HG02759 (cell line): ENCODE measurements around the gene DCDC2C.
"Not testable (repeated sequence)": the region's sequence is repeated elsewhere in the genome, so short reads cannot be mapped to it uniquely, and the experiment has no call there.

Experiments used
- ATAC-seq: cut with Tn5 transposase; IDR thresholded peaks from one replicate; pipeline ENCODE4 v1.9.1; 2021; ENCODE audit warnings: mild to moderate bottlenecking, moderate library complexity; ENCODE audit not compliant: unreplicated experiment

DCDC2C gene

DNA sequence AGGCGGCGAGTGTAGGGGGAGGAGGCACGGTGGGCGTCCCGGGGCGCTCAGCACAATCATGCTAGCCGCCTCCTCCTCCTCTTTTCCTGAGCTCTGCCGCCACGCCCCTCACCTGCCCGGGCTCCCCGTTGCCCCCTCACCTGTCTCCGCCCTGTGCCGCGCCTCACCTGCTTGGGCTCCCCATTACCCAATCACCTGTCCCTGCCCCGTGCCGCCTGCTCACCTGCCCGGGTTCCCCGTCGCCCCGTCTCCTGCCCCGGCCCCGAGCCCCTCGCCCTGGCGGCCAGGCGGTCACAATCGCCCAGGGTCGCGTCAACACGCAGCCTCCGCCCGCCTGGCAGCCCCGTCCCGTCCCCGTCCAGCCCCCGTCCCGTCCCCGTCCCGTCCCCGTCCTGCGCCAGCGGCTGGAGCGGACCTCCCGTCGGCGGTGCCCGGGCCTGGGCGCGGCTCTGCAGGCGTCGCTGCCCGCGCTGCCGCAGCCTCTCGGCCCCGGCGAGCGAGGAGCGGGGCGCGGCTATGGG is at the start of gene DCDC2C:
DCDC2C (plus strand) TSS at position 340 of the 521 bp plus-strand sequence; CDS start at position 517, 177 bp downstream.
- ATAC-seq, result no peak

- no peak for ATAC-seq
These were observed 49.4 kb upstream of the DCDC2C start for GRCh38 chr2:3654011-3654410.

- no peak for ATAC-seq
These were observed 48.7 kb upstream of the DCDC2C start for GRCh38 chr2:3654531-3655225.

GRCh38 chr2:3655871-3656761 is 47.3 kb upstream of the DCDC2C start:
- no peak for ATAC-seq

GRCh38 chr2:3656762-3657721 is 46.3 kb upstream of the DCDC2C start:
- ATAC-seq, result no peak

GRCh38 chr2:3657881-3658280 is 45.5 kb upstream of the DCDC2C start, which contains the start of gene ALLC:
Gene ALLC, plus strand, starts transcription at chr2:3658200. Its CDS starts 12,958 bp downstream, at chr2:3671158.
- no peak for ATAC-seq

DNA sequence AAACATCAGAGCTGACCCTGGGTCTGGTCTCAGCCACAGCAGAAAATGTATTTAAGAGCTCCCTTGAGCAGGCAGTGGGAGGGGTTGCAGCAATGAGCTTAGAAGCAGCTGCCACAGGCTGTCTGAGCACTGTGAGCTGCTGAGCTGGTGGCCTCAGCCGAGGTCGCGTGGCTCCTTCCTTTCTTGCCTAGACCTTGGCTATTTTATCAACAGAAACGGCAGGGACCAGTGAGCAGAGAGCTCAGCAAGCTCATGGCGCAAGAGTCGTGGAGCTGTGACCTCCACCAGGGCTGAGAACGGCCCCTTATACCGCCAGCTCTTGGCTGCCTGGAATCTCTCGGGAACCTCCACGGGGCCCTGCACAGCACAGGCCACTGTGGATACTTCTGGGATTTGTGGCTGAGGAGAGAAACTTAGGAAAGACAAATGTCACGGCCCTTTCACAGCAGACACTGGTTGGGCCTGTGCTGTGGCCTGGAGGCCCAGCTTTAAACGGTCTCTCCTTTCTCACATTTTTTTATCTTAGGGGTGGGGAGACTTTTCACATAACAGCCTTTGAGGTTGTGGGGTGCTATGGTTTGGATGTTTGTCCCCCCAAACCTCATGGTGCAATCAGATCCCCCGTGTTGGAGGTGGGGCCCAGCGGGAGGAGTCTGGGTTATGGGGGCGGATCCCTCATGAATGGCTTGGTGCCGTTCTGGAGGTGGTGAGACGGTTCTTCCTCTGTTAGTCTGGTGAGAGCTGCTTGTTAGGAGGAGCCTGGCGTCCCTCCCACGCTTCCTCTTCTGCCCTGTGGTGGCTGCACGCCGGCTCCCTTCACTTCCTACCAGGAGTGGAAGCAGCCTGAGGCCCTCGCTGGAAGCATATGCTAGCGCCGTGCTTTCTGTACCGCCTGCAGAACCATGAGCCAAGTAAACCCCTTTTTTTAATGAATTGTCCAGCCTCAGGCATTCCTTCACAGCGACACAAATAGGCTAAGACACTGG is 43.6 kb upstream of the DCDC2C start:
- ATAC-seq, result no peak

DNA sequence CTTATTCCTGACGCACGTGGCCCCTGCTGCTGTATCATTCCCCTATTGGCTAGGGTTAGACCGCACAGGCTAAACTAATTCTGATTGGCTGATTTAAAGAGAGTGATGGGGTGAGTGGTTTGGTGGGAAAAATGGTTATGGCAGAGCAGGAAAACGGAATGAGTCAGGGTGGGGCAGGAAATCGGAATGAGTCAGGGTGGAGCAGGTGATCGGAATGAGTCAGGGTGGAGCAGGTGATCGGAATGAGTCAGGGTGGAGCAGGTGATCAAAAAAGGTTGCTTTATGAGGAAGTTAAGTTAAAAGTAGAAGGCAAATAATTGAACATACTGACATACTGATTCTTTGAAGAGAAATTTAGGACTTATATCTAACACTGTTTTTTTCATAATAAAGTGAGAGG is 42.7 kb upstream of the DCDC2C start:
- not testable (repeated sequence) for ATAC-seq

- ATAC-seq, result no peak
These were observed 42.2 kb upstream of the DCDC2C start for GRCh38 chr2:3661149-3661660.

- ATAC-seq, result no peak
These were observed 41.1 kb upstream of the DCDC2C start for GRCh38 chr2:3662239-3662638.

GRCh38 chr2:3664118-3664517 is 39.3 kb upstream of the DCDC2C start:
- no peak for ATAC-seq

GRCh38 chr2:3664925-3665324 is 38.5 kb upstream of the DCDC2C start:
- no peak for ATAC-seq

DNA sequence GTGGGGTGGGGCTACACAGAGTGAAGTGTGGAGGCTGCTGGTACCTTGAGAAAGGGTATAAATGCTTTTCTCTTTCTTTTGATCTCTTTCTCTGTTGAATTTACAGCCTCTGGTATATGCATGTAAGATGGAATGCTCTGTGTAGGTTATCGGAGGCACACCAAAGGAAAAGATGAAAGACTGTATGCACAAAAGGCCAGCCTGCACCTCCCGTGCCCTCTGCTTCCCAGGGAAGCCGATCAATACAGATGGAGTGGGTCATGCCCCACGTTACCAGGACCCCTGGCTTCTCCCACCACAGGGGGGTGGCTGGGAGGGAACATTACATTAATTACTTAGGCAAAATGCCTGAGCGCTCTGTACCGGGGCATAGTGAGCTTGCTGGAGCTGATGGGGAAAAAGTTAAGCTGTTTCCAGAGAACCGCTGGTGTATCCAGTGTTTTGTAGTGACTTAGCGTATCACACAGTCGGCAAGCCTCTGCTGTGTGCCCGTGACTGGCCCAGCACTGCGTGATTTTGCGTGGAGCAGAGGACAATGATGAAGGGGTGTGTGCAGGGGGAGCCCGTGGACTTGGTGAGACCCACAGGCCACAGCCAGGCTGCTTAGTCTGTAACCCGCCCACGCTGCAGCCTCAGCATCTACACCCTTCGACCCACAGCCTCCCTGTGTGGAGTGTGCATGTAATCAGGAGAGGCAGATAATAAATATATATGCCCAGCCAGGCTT is 37.3 kb upstream of the DCDC2C start:
- no peak for ATAC-seq

DNA sequence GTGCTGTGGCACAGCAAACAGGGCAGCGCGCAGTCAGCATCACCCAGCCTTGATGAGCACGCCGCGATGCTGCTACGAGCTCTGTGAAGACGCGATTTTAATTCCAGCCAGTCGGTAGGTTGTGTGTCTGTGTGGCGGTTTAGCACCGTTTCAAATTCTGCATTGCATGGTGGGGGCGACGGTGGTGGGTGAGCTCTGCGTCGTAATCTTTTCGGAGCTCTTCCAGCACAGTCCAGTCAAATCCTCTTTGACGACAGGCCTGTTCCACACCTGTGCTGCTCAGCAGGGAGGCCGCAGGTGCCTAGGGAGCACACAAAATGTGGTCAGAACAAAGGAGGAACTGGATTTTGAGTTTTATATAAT is 36.8 kb upstream of the DCDC2C start:
- no peak for ATAC-seq

DNA sequence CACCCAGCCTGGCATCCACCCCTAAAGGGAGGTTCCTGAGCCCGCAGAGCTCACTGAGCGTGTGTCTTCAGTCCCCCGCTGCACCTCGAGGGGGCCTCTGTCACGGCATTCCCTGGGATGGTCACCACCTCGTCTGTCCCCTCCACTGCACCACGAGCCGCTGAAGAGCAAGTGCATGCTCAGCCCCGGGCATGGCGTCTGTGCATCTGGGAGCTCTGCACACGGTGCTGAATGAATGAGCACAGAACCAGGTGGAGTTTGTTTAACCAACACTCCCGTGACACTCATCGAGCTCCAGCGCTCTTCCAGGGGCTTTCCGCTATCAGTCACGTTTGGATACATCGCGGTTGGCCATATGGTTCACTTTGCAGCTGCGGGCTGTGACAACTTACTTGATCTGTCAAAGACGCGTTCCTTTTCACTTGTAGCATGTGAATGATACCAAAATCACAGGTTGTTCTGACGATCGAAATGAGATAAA is 36.2 kb upstream of the DCDC2C start:
- no peak for ATAC-seq

DNA sequence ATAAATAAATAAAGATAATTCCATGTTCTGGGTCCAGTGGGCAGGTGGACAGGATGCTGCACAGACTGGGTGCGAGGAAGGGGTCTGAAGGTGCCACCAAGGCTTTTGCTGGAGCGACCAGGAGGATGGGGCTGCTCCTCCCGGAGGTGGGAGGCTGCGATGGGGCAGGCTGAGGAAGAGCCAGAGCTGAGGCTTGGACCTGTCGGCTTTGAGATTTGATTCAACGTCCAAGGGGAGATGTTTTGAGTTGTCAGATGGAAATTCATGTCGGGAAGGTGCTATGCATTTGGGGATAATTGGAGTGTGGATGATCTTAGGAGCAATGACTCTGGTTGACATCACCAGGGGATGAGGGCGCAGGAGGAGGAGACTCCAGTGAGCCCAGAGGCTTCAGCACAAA is 33.7 kb upstream of the DCDC2C start:
- no peak for ATAC-seq

DNA sequence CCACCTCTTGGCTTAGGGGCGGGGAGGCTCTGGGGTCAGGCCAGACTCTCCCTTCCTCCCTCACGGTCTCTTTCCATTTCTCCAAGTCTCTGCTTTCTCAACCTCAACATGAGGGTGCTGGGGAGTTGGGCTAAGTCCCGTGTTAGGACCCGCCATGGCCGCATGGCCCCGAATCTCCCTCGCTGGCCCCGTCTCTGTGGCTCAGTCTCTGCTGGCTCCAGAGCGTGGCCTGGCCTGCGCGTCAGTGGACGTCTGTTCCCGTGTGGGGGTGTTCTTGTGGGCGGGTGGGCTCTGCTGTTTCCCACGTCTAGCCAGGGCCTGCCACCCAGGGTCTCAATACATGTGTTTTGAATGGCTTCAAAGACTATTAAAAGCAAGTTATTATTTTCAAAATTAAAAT is 33.0 kb upstream of the DCDC2C start:
- no peak for ATAC-seq

- no peak for ATAC-seq
These were observed 32.4 kb upstream of the DCDC2C start for GRCh38 chr2:3670941-3671340.
